Right kidney (tissue), 1 donor: ENCODE measurements around the gene PRKCD.
"Not testable (repeated sequence)": the region's sequence is repeated elsewhere in the genome, so short reads cannot be mapped to it uniquely, and the experiment has no call there.

Source experiments
- DNase-seq: peaks from one replicate; pipeline ENCODE4 v3.0.0-alpha.2; 2016

Gene PRKCD

GRCh38 chr3:53139906-53140846 lies 20.8 kb upstream of the PRKCD start:
- no peak for DNase-seq

DNA sequence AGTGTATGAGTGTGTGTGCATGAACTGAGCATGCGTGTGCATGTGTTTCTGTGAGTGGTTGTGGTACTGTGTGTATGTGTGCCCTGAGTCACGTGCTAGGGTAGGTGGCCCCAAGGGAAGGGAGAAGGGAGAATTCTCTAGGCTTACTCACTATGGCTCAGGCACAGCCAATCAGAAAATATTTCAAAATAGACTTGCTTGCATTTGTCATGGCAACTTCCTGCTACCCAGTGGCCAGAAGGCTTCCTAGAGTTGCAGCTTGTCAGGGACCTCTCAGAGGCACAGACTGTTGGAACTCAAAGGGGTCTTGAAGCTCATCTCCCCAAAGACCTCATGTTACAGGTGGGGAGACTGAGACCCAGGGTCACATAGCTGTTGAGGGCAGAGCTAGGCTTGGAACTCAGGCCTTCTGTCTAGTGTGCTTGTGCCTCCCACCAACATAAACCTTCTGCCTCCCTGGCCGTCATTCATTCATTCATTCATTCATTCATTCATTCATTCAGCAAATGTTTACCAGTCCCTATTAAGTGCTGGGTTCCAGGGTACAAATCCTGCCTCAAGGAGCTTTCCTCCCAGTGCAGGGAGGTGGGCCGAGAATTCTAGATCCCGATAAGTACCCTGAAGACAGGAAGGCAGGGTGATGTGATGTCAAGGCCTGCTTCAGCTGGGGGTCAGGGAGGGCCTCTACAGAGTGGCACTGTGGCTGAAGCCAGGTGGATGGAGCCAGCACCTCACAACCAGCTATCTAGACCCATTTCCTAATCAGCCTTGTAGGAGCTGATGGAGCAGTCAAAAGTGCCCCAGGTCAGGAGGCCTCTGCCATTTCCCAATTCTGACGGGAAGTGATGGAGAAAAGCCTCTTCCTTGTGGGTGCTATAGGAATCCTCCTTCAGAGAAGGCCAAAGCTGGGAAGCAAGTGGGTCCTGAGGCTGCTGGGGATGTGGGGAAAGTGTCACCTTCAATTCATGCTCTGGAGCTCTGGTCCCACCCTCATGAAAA lies 19.9 kb upstream of the PRKCD start:
- no peak for DNase-seq

DNA sequence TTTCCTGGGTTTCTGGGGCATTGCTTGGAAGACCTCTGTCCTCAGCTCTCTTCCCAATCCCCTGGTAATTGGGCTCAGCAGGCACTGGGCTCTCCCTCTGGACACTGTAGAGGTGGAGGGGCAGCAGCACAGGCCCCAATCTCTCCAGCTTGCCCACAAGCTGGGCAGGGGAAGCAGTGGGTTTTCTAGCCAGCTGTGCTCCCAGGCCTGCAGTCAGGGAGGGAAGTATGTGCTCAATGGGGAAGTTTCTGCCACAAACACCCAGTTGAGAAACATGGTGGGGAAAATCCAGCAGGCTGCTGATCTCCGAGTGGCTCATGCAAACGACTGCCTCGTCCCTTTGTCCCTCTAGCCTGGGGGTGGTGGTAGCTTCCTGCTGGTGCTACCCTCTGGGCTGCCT lies 18.0 kb upstream of the PRKCD start:
- no peak for DNase-seq

DNA sequence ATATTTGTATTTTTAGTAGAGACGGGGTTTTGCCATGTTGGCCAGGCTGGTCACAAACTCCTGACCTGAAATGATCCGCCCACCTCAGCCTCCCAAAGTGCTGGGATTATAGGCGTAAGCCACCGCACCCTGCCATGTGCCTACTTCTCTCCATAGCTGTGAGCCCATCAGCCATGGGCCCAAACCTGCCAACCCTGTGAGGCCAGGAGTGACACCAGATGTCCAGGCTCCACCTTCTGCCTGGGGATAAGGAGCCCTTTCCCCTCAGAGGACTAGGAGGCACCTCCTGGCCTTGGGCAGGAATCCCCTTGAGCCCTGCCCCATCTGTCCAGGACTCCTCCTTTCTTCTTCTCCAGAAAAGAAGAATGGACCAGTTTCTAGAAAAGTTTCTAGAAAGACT lies 16.6 kb upstream of the PRKCD start:
- no peak for DNase-seq

- no peak for DNase-seq
These were observed 15.9 kb upstream of the PRKCD start for GRCh38 chr3:53144862-53145712.

DNA sequence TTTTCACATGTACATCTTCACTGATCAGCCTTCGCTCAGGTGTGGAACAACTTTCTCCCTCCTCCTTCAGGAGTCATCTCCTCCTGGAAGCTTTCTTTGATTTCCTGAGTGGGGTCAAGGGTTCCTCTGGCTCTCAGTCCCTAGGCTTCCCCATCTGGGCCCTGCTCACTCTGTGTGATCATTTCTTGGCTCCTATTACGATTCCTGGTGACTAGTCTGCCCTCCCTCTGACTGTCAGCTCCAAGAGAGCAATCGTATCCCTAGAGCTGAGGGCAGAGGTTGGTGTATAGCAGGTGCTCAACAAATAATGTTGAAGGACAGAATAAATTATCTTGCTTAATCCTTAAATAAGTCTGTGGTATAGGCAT lies 15.3 kb upstream of the PRKCD start:
- DNase-seq, result no peak

- no peak for DNase-seq
These were observed 14.6 kb upstream of the PRKCD start for GRCh38 chr3:53146319-53146891.

GRCh38 chr3:53147151-53147902 lies 13.7 kb upstream of the PRKCD start:
- no peak for DNase-seq

DNA sequence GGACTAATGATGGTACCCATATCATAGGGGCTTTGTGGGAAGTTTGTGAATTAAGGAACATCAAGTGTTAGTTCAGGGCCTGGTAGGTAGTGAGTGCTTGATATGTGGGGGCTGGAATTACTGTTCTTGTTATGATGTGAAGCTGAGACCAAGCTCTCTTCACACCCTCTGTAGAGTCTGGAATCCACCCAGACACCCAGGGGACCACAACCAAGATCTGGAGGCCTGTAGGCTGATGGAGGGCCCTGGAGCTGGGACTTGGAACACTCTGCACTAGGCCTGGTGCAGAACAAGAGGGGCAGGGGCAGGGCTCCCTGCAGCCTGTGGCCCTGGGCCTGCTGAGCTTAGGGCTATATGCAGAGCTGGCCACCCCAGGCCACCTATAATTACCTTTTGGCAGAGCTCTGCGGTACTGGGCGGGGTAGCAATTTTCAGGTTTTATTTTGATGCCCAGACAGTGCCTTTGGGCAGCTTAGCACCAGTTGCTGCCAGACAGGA lies 13.1 kb upstream of the PRKCD start:
- no peak for DNase-seq

DNA sequence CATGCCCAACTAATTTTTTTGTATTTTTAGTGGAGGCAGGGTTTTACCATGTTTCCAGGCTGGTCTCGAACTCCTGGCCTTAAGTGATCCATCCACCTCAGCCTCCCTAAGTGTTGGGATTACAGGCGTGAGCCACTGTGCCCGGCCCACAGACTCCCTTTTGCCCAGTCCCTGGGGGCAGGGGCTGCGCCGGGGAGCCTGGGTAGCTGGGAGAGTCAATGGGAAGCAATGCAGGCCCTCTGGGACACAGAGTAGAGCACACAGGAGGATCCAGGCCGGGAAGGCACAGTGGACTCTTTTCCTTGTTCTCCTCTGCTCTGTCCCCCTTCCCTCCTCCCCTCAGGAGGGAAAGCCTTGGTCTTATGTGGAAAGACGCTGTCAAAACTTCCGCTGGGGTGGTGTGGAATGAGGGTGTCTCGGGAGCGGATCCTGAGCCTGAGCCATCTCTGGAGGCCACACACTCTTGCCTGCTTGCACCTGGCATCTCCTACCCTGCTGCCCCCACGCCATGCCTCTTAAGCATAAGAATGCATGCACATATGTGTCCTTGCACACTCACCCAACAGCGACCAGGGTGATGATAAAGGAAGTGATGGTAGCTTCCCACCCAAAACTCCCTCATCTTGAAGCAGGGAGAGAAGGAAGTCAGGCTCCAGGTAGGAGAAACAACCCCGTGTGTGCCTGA lies 11.9 kb upstream of the PRKCD start:
- no peak for DNase-seq

GRCh38 chr3:53149699-53150098 lies 11.3 kb upstream of the PRKCD start:
- no peak for DNase-seq

- DNase-seq, result no peak
These were observed 10.5 kb upstream of the PRKCD start for GRCh38 chr3:53150247-53151085.

DNA sequence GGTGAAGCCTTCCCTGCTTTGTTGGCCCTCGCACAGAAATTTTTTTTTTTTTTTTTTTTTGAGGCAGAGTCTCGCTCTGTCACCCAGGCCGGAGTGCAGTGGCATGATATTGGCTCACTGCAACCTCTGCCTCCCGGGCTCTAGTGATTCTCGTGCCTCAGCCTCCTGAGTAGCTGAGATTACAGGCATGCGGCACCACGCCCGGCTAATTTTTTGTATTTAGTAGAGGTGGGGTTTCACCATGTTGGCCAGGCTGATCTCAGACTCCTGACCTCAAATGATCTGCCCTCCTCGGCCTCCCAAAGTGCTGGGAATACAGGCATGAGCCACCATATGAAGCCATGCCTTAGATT lies 9.9 kb upstream of the PRKCD start:
- DNase-seq, result not testable (repeated sequence)

GRCh38 chr3:53151465-53151864 lies 9.5 kb upstream of the PRKCD start:
- no peak for DNase-seq

DNA sequence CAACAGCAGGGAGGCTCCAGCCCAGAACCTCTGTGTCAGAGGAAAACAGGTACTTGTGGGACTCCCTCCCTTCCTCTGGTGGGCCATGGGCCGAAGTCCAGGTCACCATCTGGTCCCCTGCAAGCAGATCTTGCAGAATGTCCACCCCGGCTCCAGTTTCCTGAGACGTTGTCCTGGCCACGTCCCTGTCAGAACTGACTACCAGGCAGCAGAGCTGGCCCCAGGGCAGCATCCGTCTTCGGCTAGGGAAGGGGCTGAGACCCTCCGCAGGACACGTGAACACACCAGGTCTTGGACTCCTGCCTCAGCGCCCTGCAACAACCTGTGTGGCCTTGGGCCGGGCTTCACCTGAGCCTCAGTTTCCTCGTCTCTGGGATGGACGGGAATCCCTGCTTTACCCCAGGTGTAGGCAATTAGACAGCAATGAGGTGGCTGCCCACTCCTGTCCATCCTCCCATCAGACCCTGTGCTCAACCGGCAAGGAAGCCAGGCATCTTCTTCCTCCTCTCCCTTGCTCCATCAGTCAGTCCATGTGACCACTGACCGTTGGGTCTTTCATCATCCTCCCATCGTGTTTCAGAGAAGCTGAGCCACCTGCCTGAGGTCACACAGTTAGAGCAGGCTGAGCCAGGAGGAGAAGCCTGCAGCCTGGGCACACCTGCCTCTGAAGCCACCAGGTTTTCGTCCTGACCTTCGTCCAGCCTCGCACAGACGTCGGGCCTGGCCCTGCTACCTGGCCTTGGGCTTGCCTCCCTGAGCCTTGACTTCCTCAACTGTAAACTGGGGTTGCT lies 8.9 kb upstream of the PRKCD start:
- no peak for DNase-seq

GRCh38 chr3:53153264-53153823 lies 7.7 kb upstream of the PRKCD start:
- no peak for DNase-seq

- DNase-seq, result no peak
These were observed 7.0 kb upstream of the PRKCD start for GRCh38 chr3:53153980-53154379.

- no peak for DNase-seq
These were observed 6.1 kb upstream of the PRKCD start for GRCh38 chr3:53154881-53155285.
